HEK293 (cell line): ENCODE measurements around the gene MOK.
A peak's percentile ranks its signal among the peaks of the same experiment; 100 is the strongest.

ENCODE experiments used
- CTCF ChIA-PET: fragments of 350-600 bp; formaldehyde crosslinking; extraction: SDS; loops from one replicate; lab custom pipeline; 2021; ENCODE audit warnings: antibody characterized with exemption; lab: Yijun Ruan, JAX
- POLR2A ChIA-PET: fragments of 300-600 bp; formaldehyde crosslinking; extraction: SDS; loops from one replicate; lab custom pipeline; 2020; ENCODE audit warnings: antibody characterized with exemption, inconsistent platforms; lab: Yijun Ruan, JAX
- H3K27ac ChIP-seq: fragments of 200-500 bp; sonication (Bioruptor generic); 2 replicates; pipeline ENCODE4 v1.5.1; 2014; ENCODE audit warnings: low read depth, low read length, control low read depth, inconsistent platforms; ENCODE audit errors: extremely low read depth
- H3K36me3 ChIP-seq, 2 experiments: fragments of 200-500 bp in 1 of 2; sonication (Bioruptor generic) in 1 of 2; 1 replicate in 1 of 2; 2 replicates in 1 of 2; pipeline ENCODE4 v1.5.1; 2014 to 2017; ENCODE audit warnings: inconsistent platforms in 2 of 2, low read length in 2 of 2; ENCODE audit not compliant: control insufficient read depth in 2 of 2, insufficient read depth in 1 of 2
- H3K4me1 ChIP-seq: fragments of 200-500 bp; sonication (Bioruptor generic); 2 replicates; pipeline ENCODE4 v1.5.1; 2014; ENCODE audit warnings: mild to moderate bottlenecking, low read length, inconsistent platforms; ENCODE audit not compliant: control insufficient read depth, insufficient read depth
- H3K4me3 ChIP-seq: 2 replicates; pipeline ENCODE4 v1.5.1; 2011; ENCODE audit warnings: low read depth, mild to moderate bottlenecking, control low read depth, low read length, moderate library complexity
- H3K9me3 ChIP-seq: fragments of 200-500 bp; sonication (Bioruptor generic); 2 replicates; pipeline ENCODE4 v1.5.1; 2014; ENCODE audit warnings: low read depth, low read length, inconsistent platforms; ENCODE audit not compliant: control insufficient read depth, insufficient read depth
- EGR2 ChIP-seq: fragments of 450-650 bp; formaldehyde crosslinking; IDR thresholded peaks from 2 replicates; pipeline ENCODE4 v1.5.1; 2016; ENCODE audit warnings: low read depth, missing biosample characterization, missing genetic modification characterization
- HIC1 ChIP-seq: fragments of 450-650 bp; formaldehyde crosslinking; IDR thresholded peaks from 2 replicates; pipeline ENCODE4 v1.5.1; 2016; ENCODE audit warnings: missing biosample characterization, missing genetic modification characterization
- OVOL3 ChIP-seq: fragments of 450-650 bp; formaldehyde crosslinking; IDR thresholded peaks from 2 replicates; pipeline ENCODE4 v1.5.1; 2016; ENCODE audit warnings: missing biosample characterization, missing genetic modification characterization
- REPIN1 ChIP-seq: fragments of 450-650 bp; formaldehyde crosslinking; IDR thresholded peaks from 2 replicates; pipeline ENCODE4 v1.5.1; 2017; ENCODE audit warnings: missing biosample characterization, missing genetic modification characterization, low read depth
- TCF7L2 ChIP-seq: IDR thresholded peaks from 2 replicates; pipeline ENCODE4 v1.6.1; 2011; ENCODE audit warnings: low read depth, mild to moderate bottlenecking, inconsistent platforms, low read length, moderate library complexity, borderline replicate concordance
- ZBTB10 ChIP-seq: fragments of 450-650 bp; formaldehyde crosslinking; IDR thresholded peaks from 2 replicates; pipeline ENCODE4 v1.5.1; 2016; ENCODE audit warnings: missing biosample characterization, missing genetic modification characterization
- ZFHX2 ChIP-seq: fragments of 450-650 bp; formaldehyde crosslinking; conservative IDR thresholded peaks from 2 replicates; pipeline ENCODE4 v1.5.1; 2016; ENCODE audit warnings: missing biosample characterization, missing genetic modification characterization
- ZNF354C ChIP-seq: fragments of 450-650 bp; formaldehyde crosslinking; IDR thresholded peaks from 2 replicates; pipeline ENCODE4 v1.5.1; 2016; ENCODE audit warnings: missing biosample characterization, missing genetic modification characterization, low read depth, borderline replicate concordance
- ZNF366 ChIP-seq: fragments of 450-650 bp; formaldehyde crosslinking; conservative IDR thresholded peaks from 2 replicates; pipeline ENCODE4 v1.5.1; 2016; ENCODE audit warnings: missing biosample characterization, missing genetic modification characterization
- ZNF398 ChIP-seq: fragments of 450-650 bp; formaldehyde crosslinking; IDR thresholded peaks from 2 replicates; pipeline ENCODE4 v1.5.1; 2017; ENCODE audit warnings: missing biosample characterization, missing genetic modification characterization
- ZNF501 ChIP-seq: fragments of 450-650 bp; formaldehyde crosslinking; IDR thresholded peaks from 2 replicates; pipeline ENCODE4 v1.5.1; 2016; ENCODE audit warnings: missing biosample characterization, missing genetic modification characterization
- ZNF610 ChIP-seq: fragments of 450-650 bp; formaldehyde crosslinking; IDR thresholded peaks from 2 replicates; pipeline ENCODE4 v1.5.1; 2016; ENCODE audit warnings: missing biosample characterization, missing genetic modification characterization, borderline replicate concordance
- ZNF624 ChIP-seq: fragments of 450-650 bp; formaldehyde crosslinking; IDR thresholded peaks from 2 replicates; pipeline ENCODE4 v1.5.1; 2017; ENCODE audit warnings: missing biosample characterization, missing genetic modification characterization
- ZNF645 ChIP-seq: fragments of 450-650 bp; formaldehyde crosslinking; IDR thresholded peaks from 2 replicates; pipeline ENCODE4; 2016; ENCODE audit warnings: missing biosample characterization, missing genetic modification characterization
- ZNF658 ChIP-seq: fragments of 450-650 bp; formaldehyde crosslinking; IDR thresholded peaks from 2 replicates; pipeline ENCODE4; 2016; ENCODE audit warnings: missing biosample characterization, missing genetic modification characterization
- ZNF677 ChIP-seq: fragments of 450-650 bp; IDR thresholded peaks from 2 replicates; pipeline ENCODE4 v1.5.0; 2018; ENCODE audit warnings: missing biosample characterization, mild to moderate bottlenecking, missing genetic modification characterization, moderate library complexity
- ZNF837 ChIP-seq: fragments of 450-650 bp; formaldehyde crosslinking; IDR thresholded peaks from 2 replicates; pipeline ENCODE4 v1.5.1; 2016; ENCODE audit warnings: missing biosample characterization, missing genetic modification characterization

The MOK gene

GRCh38 chr14:102335163-102335562 lies 30.2 kb upstream of the MOK start:
- H3K9me3 ChIP-seq, result no peaks in the 10 kb centered on the region
- no peak for TF ChIP-seq ZNF366 (tag by site-specific recombination)
- no peak for TF ChIP-seq HIC1 (tag by site-specific recombination)
- TF ChIP-seq ZNF658 (tag by site-specific recombination), result no peak
- TF ChIP-seq OVOL3 (tag by site-specific recombination), result no peak
- TF ChIP-seq ZBTB10 (tag by site-specific recombination), result no peak
- TF ChIP-seq REPIN1 (tag by site-specific recombination), result no peak
- no peak for TF ChIP-seq ZNF501
- TF ChIP-seq ZNF645 (tag by site-specific recombination), result no peak
- no peak for TF ChIP-seq ZNF624 (tag by site-specific recombination)
- no peak for TF ChIP-seq ZNF677 (tag by site-specific recombination)
- ChIA-PET CTCF (no interaction called here), POLR2A (no interaction called here)
- H3K36me3 ChIP-seq, result peaks cover 47 to 74% of the 10 kb centered on the region in 2 experiments; a peak in 2 of 3 replicates
- no peak overlapping the region for H3K4me3 ChIP-seq
- no peak overlapping the region for H3K27ac ChIP-seq
- no peaks in the 10 kb centered on the region for H3K4me1 ChIP-seq

- Histone ChIP-seq H3K27ac (no peak overlapping the region), H3K9me3 (no peaks in the 10 kb centered on the region), H3K4me3 (no peak overlapping the region), H3K36me3 (peaks cover 45 to 71% of the 10 kb centered on the region in 2 experiments; a peak in 2 of 3 replicates), H3K4me1 (no peaks in the 10 kb centered on the region)
- CTCF ChIA-PET, result interaction anchor here (0.6 to 1.4 kb wide), 3 partner anchors 9 to 377 kb away, joined by 3 to 4 read pairs (median 4); no protein-coding TSS in a partner anchor
- POLR2A ChIA-PET, result interaction anchor here (1.4 kb wide), 1 partner anchor 29 kb away, joined by 4 read pairs; the partner anchor contains the start of genes CINP and TECPR2
- no peak for TF ChIP-seq TCF7L2
- TF ChIP-seq ZNF354C (tag by site-specific recombination), result no peak
- no peak for TF ChIP-seq ZNF837
- TF ChIP-seq ZFHX2 (tag by site-specific recombination), result peak; percentile 81
- no peak for TF ChIP-seq OVOL3 (tag by site-specific recombination)
- peak; percentile 62 for TF ChIP-seq ZNF398 (tag by site-specific recombination)
- peak; percentile 88 for TF ChIP-seq EGR2
- no peak for TF ChIP-seq ZNF610 (tag by site-specific recombination)
- TF ChIP-seq, all 188 proteins: peak for 3
Observed at GRCh38 chr14:102333795-102334705, 29.1 kb upstream of the MOK start.
